HCT116 (cell line): ENCODE measurements around the gene SNX3.

Source experiments
- CBX3 ChIP-seq: IDR thresholded peaks from 2 replicates; pipeline ENCODE4 v1.6.1; 2012; ENCODE audit warnings: low read depth
- EGR1 ChIP-seq: IDR thresholded peaks from 2 replicates; pipeline ENCODE4 v1.6.1; 2012; ENCODE audit warnings: low read depth
- EZH2 ChIP-seq: fragments of 200-600 bp; sonication (generic); IDR thresholded peaks from 2 replicates; pipeline ENCODE4 v1.6.1; 2017; ENCODE audit warnings: antibody characterized with exemption, mixed run types
- FOSL1 ChIP-seq: IDR thresholded peaks from 2 replicates; pipeline ENCODE4 v1.6.1; 2012; ENCODE audit warnings: low read depth
- JUND ChIP-seq: IDR thresholded peaks from 2 replicates; pipeline ENCODE4 v1.6.1; 2012
- POLR2AphosphoS5 ChIP-seq: IDR thresholded peaks from 2 replicates; pipeline ENCODE4 v1.6.1; 2011; ENCODE audit warnings: mild to moderate bottlenecking, low read depth, low read length, moderate library complexity
- SP1 ChIP-seq: IDR thresholded peaks from 2 replicates; pipeline ENCODE4 v1.6.1; 2012; ENCODE audit warnings: low read depth
- SRF ChIP-seq: IDR thresholded peaks from 2 replicates; pipeline ENCODE4 v1.6.1; 2012; ENCODE audit warnings: low read depth
- YY1 ChIP-seq: IDR thresholded peaks from 2 replicates; pipeline ENCODE4 v1.6.1; 2011; ENCODE audit warnings: low read length, low read depth, moderate library complexity, mild to moderate bottlenecking; ENCODE audit not compliant: insufficient replicate concordance; ENCODE audit errors: extremely low read depth
- TF ChIP-seq, protein P1 (sequence below), 3 experiments: fragments of 200-600 bp in 1 of 3; sonication (generic) in 1 of 3; IDR thresholded peaks in 2 of 3; conservative IDR thresholded peaks in 1 of 3; 2 replicates each; pipeline ENCODE4 v1.5.1; 2012 to 2017; ENCODE audit warnings: low read depth in 2 of 3, low read length in 2 of 3, antibody characterized with exemption in 1 of 3, borderline replicate concordance in 1 of 3, control low read depth in 1 of 3, mild to moderate bottlenecking in 1 of 3, mixed read lengths in 1 of 3, mixed run types in 1 of 3, moderate library complexity in 1 of 3; ENCODE audit not compliant: insufficient read depth in 1 of 3

DNA sequence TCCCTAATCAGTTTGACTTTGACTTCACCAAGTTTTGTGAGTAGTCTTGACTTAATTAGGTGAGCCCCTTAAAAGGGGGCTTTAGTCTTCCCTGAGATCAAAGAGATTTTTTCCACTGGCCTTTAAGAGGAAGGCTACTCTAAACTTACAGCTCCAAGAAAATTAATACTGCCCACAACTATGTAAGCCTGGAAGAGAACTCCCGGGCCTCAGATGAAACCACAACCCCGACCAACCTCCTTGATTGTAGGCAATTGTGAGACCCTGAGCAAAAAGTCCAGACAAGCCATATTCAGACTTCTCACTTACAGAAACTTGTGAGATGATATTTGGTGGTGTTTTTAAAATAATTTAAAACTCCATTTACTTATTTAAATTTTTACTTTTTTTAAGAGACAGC, 18.1 kb downstream of the SNX3 start:
- TF ChIP-seq, protein P1, sequence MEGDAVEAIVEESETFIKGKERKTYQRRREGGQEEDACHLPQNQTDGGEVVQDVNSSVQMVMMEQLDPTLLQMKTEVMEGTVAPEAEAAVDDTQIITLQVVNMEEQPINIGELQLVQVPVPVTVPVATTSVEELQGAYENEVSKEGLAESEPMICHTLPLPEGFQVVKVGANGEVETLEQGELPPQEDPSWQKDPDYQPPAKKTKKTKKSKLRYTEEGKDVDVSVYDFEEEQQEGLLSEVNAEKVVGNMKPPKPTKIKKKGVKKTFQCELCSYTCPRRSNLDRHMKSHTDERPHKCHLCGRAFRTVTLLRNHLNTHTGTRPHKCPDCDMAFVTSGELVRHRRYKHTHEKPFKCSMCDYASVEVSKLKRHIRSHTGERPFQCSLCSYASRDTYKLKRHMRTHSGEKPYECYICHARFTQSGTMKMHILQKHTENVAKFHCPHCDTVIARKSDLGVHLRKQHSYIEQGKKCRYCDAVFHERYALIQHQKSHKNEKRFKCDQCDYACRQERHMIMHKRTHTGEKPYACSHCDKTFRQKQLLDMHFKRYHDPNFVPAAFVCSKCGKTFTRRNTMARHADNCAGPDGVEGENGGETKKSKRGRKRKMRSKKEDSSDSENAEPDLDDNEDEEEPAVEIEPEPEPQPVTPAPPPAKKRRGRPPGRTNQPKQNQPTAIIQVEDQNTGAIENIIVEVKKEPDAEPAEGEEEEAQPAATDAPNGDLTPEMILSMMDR (IDR thresholded peaks at IDR 0.05 in 2 of 3, conservative IDR thresholded peaks at IDR 0.05 in 1 of 3; ENCODE audit: borderline replicate concordance in 1 of 3, insufficient read depth in 1 of 3, low read depth in 2 of 3, low read length in 2 of 3) = no peak
- TF ChIP-seq EGR1 = no peak
- no peak for TF ChIP-seq POLR2AphosphoS5
- TF ChIP-seq YY1 = no peak
- TF ChIP-seq SRF = no peak
- TF ChIP-seq EZH2 = no peak
- no peak for TF ChIP-seq CBX3
- no peak for TF ChIP-seq SP1
- no peak for TF ChIP-seq FOSL1
- no peak for TF ChIP-seq JUND
